H9 (cell line): ENCODE measurements around the gene MBD3L2. TPM values are rescaled to one million over a fixed set of nuclear protein-coding genes. Genes with fewer than 3 reads are reported as not detected.

ENCODE experiments used
- DNase-seq: peaks from one replicate; pipeline ENCODE4 v3.0.0-alpha.2; 2017
- H2AFZ ChIP-seq: one replicate; pipeline ENCODE4 v1.6.1; 2013; ENCODE audit warnings: mild to moderate bottlenecking, low read length, control low read depth, moderate library complexity
- H2AK5ac ChIP-seq: 2 replicates; pipeline ENCODE4 v1.6.1; 2013; ENCODE audit warnings: low read length, control low read depth, mixed read lengths; ENCODE audit not compliant: insufficient read length
- H2BK120ac ChIP-seq: one replicate; pipeline ENCODE4 v1.6.1; 2013; ENCODE audit warnings: low read depth, mild to moderate bottlenecking, low read length, control low read depth, inconsistent platforms; ENCODE audit not compliant: poor library complexity, severe bottlenecking
- H2BK12ac ChIP-seq: 2 replicates; pipeline ENCODE4 v1.6.1; 2013; ENCODE audit warnings: low read length, control low read depth, mixed read lengths, low read depth; ENCODE audit not compliant: insufficient read length
- H2BK15ac ChIP-seq: 2 replicates; pipeline ENCODE4 v1.6.1; 2013; ENCODE audit warnings: low read depth, low read length, control low read depth
- H2BK20ac ChIP-seq: one replicate; pipeline ENCODE4 v1.6.1; 2013; ENCODE audit warnings: low read depth, mild to moderate bottlenecking, low read length, control low read depth, inconsistent platforms; ENCODE audit not compliant: poor library complexity, severe bottlenecking
- H2BK5ac ChIP-seq: 2 replicates; pipeline ENCODE4 v1.6.1; 2013; ENCODE audit warnings: low read length, control low read depth, mixed read lengths; ENCODE audit not compliant: insufficient read length
- H3K14ac ChIP-seq: 2 replicates; pipeline ENCODE4 v1.6.1; 2013; ENCODE audit warnings: low read length, control low read depth; ENCODE audit not compliant: insufficient read depth
- H3K18ac ChIP-seq: 2 replicates; pipeline ENCODE4 v1.6.1; 2013; ENCODE audit warnings: low read depth, mild to moderate bottlenecking, mixed read lengths, low read length, control low read depth; ENCODE audit not compliant: insufficient read length
- H3K23ac ChIP-seq: 2 replicates; pipeline ENCODE4 v1.6.1; 2013; ENCODE audit warnings: low read length, control low read depth, mixed read lengths, low read depth; ENCODE audit not compliant: insufficient read length
- H3K23me2 ChIP-seq: 2 replicates; pipeline ENCODE4 v1.6.1; 2013; ENCODE audit warnings: low read depth, mild to moderate bottlenecking, mixed read lengths, low read length, control low read depth; ENCODE audit not compliant: insufficient read length, poor library complexity, severe bottlenecking
- H3K27ac ChIP-seq: 2 replicates; pipeline ENCODE4 v1.5.1; 2013; ENCODE audit warnings: low read length, control low read depth, mixed read lengths, low read depth; ENCODE audit not compliant: insufficient read length
- H3K27me3 ChIP-seq: 2 replicates; pipeline ENCODE4 v1.6.1; 2013; ENCODE audit warnings: low read length, control low read depth, inconsistent platforms; ENCODE audit not compliant: insufficient read depth
- H3K4ac ChIP-seq: 2 replicates; pipeline ENCODE4 v1.6.1; 2013; ENCODE audit warnings: low read depth, mild to moderate bottlenecking, control low read depth, inconsistent platforms, low read length, moderate library complexity
- H3K4me1 ChIP-seq: 2 replicates; pipeline ENCODE4 v1.6.1; 2013; ENCODE audit warnings: low read length, control low read depth, inconsistent platforms; ENCODE audit not compliant: insufficient read depth
- H3K4me2 ChIP-seq: 2 replicates; pipeline ENCODE4 v1.6.1; 2013; ENCODE audit warnings: low read length, control low read depth, mixed read lengths; ENCODE audit not compliant: insufficient read length, insufficient read depth
- H3K56ac ChIP-seq: 2 replicates; pipeline ENCODE4 v1.6.1; 2013; ENCODE audit warnings: low read depth, mild to moderate bottlenecking, mixed read lengths, low read length, control low read depth; ENCODE audit not compliant: insufficient read length
- H3K79me1 ChIP-seq: 2 replicates; pipeline ENCODE4 v1.6.1; 2013; ENCODE audit warnings: low read depth, mild to moderate bottlenecking, moderate library complexity, low read length, control low read depth, inconsistent platforms; ENCODE audit not compliant: insufficient read depth, poor library complexity, severe bottlenecking
- H3K79me2 ChIP-seq: 2 replicates; pipeline ENCODE4 v1.6.1; 2013; ENCODE audit warnings: low read length, control low read depth, inconsistent platforms; ENCODE audit not compliant: insufficient read depth
- H3K9ac ChIP-seq: 2 replicates; pipeline ENCODE4 v1.6.1; 2013; ENCODE audit warnings: low read length, control low read depth, mixed read lengths; ENCODE audit not compliant: insufficient read length; ENCODE audit errors: extremely low read depth
- H3K9me3 ChIP-seq: one replicate; pipeline ENCODE4 v1.6.1; 2013; ENCODE audit warnings: low read depth, low read length, inconsistent platforms; ENCODE audit not compliant: control insufficient read depth
- H3T11ph ChIP-seq: one replicate; pipeline ENCODE4 v1.6.1; 2013; ENCODE audit warnings: mild to moderate bottlenecking, low read length, control low read depth, inconsistent platforms
- H4K20me1 ChIP-seq: one replicate; pipeline ENCODE4 v1.6.1; 2013; ENCODE audit not compliant: control insufficient read depth, insufficient read length, insufficient read depth
- H4K5ac ChIP-seq: 2 replicates; pipeline ENCODE4 v1.6.1; 2013; ENCODE audit warnings: low read depth, mild to moderate bottlenecking, mixed read lengths, low read length, control low read depth; ENCODE audit not compliant: insufficient read length
- H4K8ac ChIP-seq: replicated peaks from 2 replicates; pipeline ENCODE4 v1.6.1; 2013; ENCODE audit warnings: low read length, control low read depth, mixed read lengths, low read depth; ENCODE audit not compliant: insufficient read length
- H4K91ac ChIP-seq: 2 replicates; pipeline ENCODE4 v1.6.1; 2013; ENCODE audit warnings: low read depth, mild to moderate bottlenecking, moderate library complexity, mixed read lengths, low read length, control low read depth; ENCODE audit not compliant: insufficient read length
- H3K27ac Mint-ChIP-seq, 3 experiments: 2 replicates in 2 of 3; 3 replicates in 1 of 3; pipeline ENCODE4 v1.8.0; 2020 to 2021; ENCODE audit warnings: mixed read lengths in 3 of 3, mild to moderate bottlenecking in 1 of 3, moderate library complexity in 1 of 3
- H3K27me3 Mint-ChIP-seq: 2 replicates; pipeline ENCODE4 v1.8.0; 2021; ENCODE audit warnings: low read depth, mild to moderate bottlenecking, moderate library complexity, mixed read lengths
- H3K36me3 Mint-ChIP-seq, 3 experiments: 2 replicates in 2 of 3; 3 replicates in 1 of 3; pipeline ENCODE4 v1.8.0; 2020 to 2021; ENCODE audit warnings: low read depth in 3 of 3, mixed read lengths in 3 of 3; ENCODE audit not compliant: insufficient read depth in 1 of 3
- H3K4me1 Mint-ChIP-seq, 2 experiments: 2 replicates each; pipeline ENCODE4 v1.8.0; 2020; ENCODE audit warnings: mixed read lengths in 2 of 2
- H3K4me3 Mint-ChIP-seq, 2 experiments: 2 replicates in 1 of 2; 3 replicates in 1 of 2; pipeline ENCODE4 v1.8.0; 2020 to 2021; ENCODE audit warnings: mild to moderate bottlenecking in 2 of 2, mixed read lengths in 2 of 2, moderate library complexity in 1 of 2
- H3K9me3 Mint-ChIP-seq, 2 experiments: 2 replicates in 1 of 2; 3 replicates in 1 of 2; pipeline ENCODE4 v1.8.0; 2020; ENCODE audit warnings: mild to moderate bottlenecking in 2 of 2, mixed read lengths in 2 of 2, moderate library complexity in 1 of 2
- CTCF ChIP-seq: fragments of 200-600 bp; sonication (generic); conservative IDR thresholded peaks from 3 replicates; pipeline ENCODE4 v1.8.0; 2021; ENCODE audit warnings: antibody characterized with exemption, mild to moderate bottlenecking
- WGBS: extraction: QIAGEN DNeasy Blood & Tissue Kit; methylation state at CpG from one replicate; pipeline ENCODE4 v1.1.7; 2013; ENCODE audit warnings: missing lambda C conversion rate, low lambda C conversion rate, mixed read lengths; ENCODE audit not compliant: insufficient read length; ENCODE audit errors: extremely low coverage; 5-methylcytosine and 5-hydroxymethylcytosine counted together
- total RNA-seq: library from RNA; stranded (reverse); gene quantifications from 2 replicates; pipeline ENCODE4 v1.2.1, GENCODE V29; 2021

Gene MBD3L2
- total RNA-seq, 1 experiment from 2014 or later, result not detected

GRCh38 chr19:7068599-7068998 is 19.5 kb downstream of the MBD3L2 start:
- H3K79me2 ChIP-seq, result no peaks in the 10 kb centered on the region
- H3K18ac ChIP-seq, result no peak overlapping the region
- no peak overlapping the region for H3K9ac ChIP-seq
- no peak overlapping the region for H2AK5ac ChIP-seq
- H4K20me1 ChIP-seq, result no peaks in the 10 kb centered on the region
- H3T11ph ChIP-seq, result no peak overlapping the region
- H3K23me2 ChIP-seq, result peaks cover 7% of the 10 kb centered on the region
- Mint-ChIP-seq H3K36me3 (peaks cover 21 to 30% (median 24%) of the 10 kb centered on the region in 3 experiments), H3K9me3 (peaks cover 38 to 46% of the 10 kb centered on the region in 2 experiments), H3K27ac (no peak overlapping the region), H3K4me1 (peaks cover 0 to 3% of the 10 kb centered on the region in 2 experiments; a peak in 2 of 4 replicates), H3K27me3 (no peaks in the 10 kb centered on the region), H3K4me3 (peak overlapping the region; percentile 91 to 94)
- no CpG with 5 or more reads among the region's 6 CpGs for WGBS
- H4K5ac ChIP-seq, result no peak overlapping the region
- H2BK12ac ChIP-seq, result no peak overlapping the region
- no peak overlapping the region for H3K23ac ChIP-seq
- H3K27ac ChIP-seq, result no peak overlapping the region
- H3K14ac ChIP-seq, result no peak overlapping the region
- H4K91ac ChIP-seq, result no peak overlapping the region
- no peak overlapping the region for H3K56ac ChIP-seq
- no peak overlapping the region for H2BK15ac ChIP-seq
- no peak overlapping the region for H3K4me2 ChIP-seq
- no peak overlapping the region for H2BK5ac ChIP-seq
- no peak overlapping the region for H2BK120ac ChIP-seq
- H2BK20ac ChIP-seq, result no peak overlapping the region
- no peak overlapping the region for H4K8ac ChIP-seq
- no peaks in the 10 kb centered on the region for H3K9me3 ChIP-seq
- no peak for DNase-seq
- H3K4me1 ChIP-seq, result no peaks in the 10 kb centered on the region
- TF ChIP-seq CTCF, result no peak
- peak overlapping the region; percentile 99 for H2AFZ ChIP-seq
- H3K4ac ChIP-seq, result no peak overlapping the region
- H3K27me3 ChIP-seq, result no peaks in the 10 kb centered on the region
- no peaks in the 10 kb centered on the region for H3K79me1 ChIP-seq
